HepG2 (cell line): ENCODE data around the gene WIF1. TPM values are rescaled to one million over a fixed set of nuclear protein-coding genes. Genes with fewer than 3 reads are reported as not detected.

Experiments used
- BHLHE40 ChIP-seq: IDR thresholded peaks from 2 replicates; pipeline ENCODE4 v1.6.1; 2011; ENCODE audit warnings: low read length, improper control_type of control experiment
- CREB1 ChIP-seq, 2 experiments: fragments of 450-650 bp in 1 of 2; IDR thresholded peaks; 2 replicates each; pipeline ENCODE4 v1.6.1; 2016 to 2017; ENCODE audit warnings: control low read depth in 1 of 2, mild to moderate bottlenecking in 1 of 2, missing compliant biosample characterization in 1 of 2, missing genetic modification characterization in 1 of 2
- EHMT2 ChIP-seq: fragments of 200-600 bp; sonication (generic); IDR thresholded peaks from 2 replicates; pipeline ENCODE4 v1.7.0; 2017; ENCODE audit warnings: antibody characterized with exemption, low read depth, low read length, borderline replicate concordance
- ELF3 ChIP-seq: IDR thresholded peaks from 2 replicates; pipeline ENCODE4 v1.6.1; 2016; ENCODE audit warnings: missing genetic modification reagents, missing compliant biosample characterization
- FOXA3 ChIP-seq: IDR thresholded peaks from 2 replicates; pipeline ENCODE4 v1.6.1; 2016; ENCODE audit warnings: missing genetic modification reagents, missing compliant biosample characterization
- GATA4 ChIP-seq: sonication (generic); IDR thresholded peaks from 2 replicates; pipeline ENCODE4 v1.6.1; 2016; ENCODE audit warnings: antibody characterized with exemption, low read depth, borderline replicate concordance
- GATAD1 ChIP-seq: IDR thresholded peaks from 2 replicates; pipeline ENCODE4 v1.6.1; 2016; ENCODE audit warnings: missing genetic modification reagents, missing compliant biosample characterization
- MEIS2 ChIP-seq: sonication (generic); formaldehyde crosslinking; IDR thresholded peaks from 2 replicates; pipeline ENCODE4 v1.9.0; 2021; ENCODE audit warnings: mild to moderate bottlenecking, missing genetic modification reagents
- ONECUT2 ChIP-seq: sonication (generic); formaldehyde crosslinking; IDR thresholded peaks from 2 replicates; pipeline ENCODE4 v1.4.0; 2020; ENCODE audit warnings: missing genetic modification reagents
- RARA ChIP-seq: IDR thresholded peaks from 2 replicates; pipeline ENCODE4 v1.6.1; 2016; ENCODE audit warnings: missing genetic modification reagents, missing compliant biosample characterization
- SP4 ChIP-seq: sonication (generic); formaldehyde crosslinking; IDR thresholded peaks from 2 replicates; pipeline ENCODE4 v1.8.1; 2023; ENCODE audit warnings: mild to moderate bottlenecking, missing genetic modification reagents
- ZFP36L1 ChIP-seq: sonication (generic); formaldehyde crosslinking; IDR thresholded peaks from 2 replicates; pipeline ENCODE4 v1.8.0; 2022; ENCODE audit warnings: mild to moderate bottlenecking, missing genetic modification reagents, moderate library complexity
- ZKSCAN1 ChIP-seq: fragments of 150-350 bp; IDR thresholded peaks from 2 replicates; pipeline ENCODE4 v1.6.1; 2014; ENCODE audit warnings: low read length
- ZNF331 ChIP-seq: sonication (generic); formaldehyde crosslinking; IDR thresholded peaks from 2 replicates; pipeline ENCODE4 v1.4.0; 2020; ENCODE audit warnings: missing genetic modification reagents
- polyA plus RNA-seq, 8 experiments: library from polyadenylated mRNA; depleted of rRNA in 3 of 8; stranded (reverse) in 7 of 8; unstranded in 1 of 8; fragments of >200 nt; fragmentation: Illumina TruSeq in 4 of 8; extraction: Trizol in 4 of 8; gene quantifications; 2 replicates each; pipeline versions ENCODE4 v1.2.1 to v1.2.3, GENCODE V29; 2011 to 2016; ENCODE audit warnings: low read depth in 4 of 8, missing spikeins in 1 of 8, mixed read lengths in 1 of 8; ENCODE audit not compliant: insufficient read depth in 1 of 8
- total RNA-seq, 5 experiments: library from RNA; depleted of rRNA; stranded (reverse); fragments of >200 nt; fragmentation: Illumina TruSeq; extraction: Trizol; gene quantifications; 2 replicates each; pipeline ENCODE4 v1.2.3, GENCODE V29; 2016; ENCODE audit warnings: low read depth in 1 of 5
- TF ChIP-seq, protein P1 (sequence below): sonication (generic); formaldehyde crosslinking; IDR thresholded peaks from 2 replicates; pipeline ENCODE4 v1.5.0; 2020; ENCODE audit warnings: missing genetic modification reagents
- TF ChIP-seq, protein P2 (sequence below): sonication (generic); formaldehyde crosslinking; conservative IDR thresholded peaks from 2 replicates; pipeline ENCODE4 v1.4.0; 2020; ENCODE audit warnings: mild to moderate bottlenecking, missing genetic modification reagents, moderate library complexity
- TF ChIP-seq, protein P3 (sequence below): conservative IDR thresholded peaks from 2 replicates; pipeline ENCODE4 v1.6.1; 2018; ENCODE audit warnings: missing genetic modification reagents
- TF ChIP-seq, protein P4 (sequence below): sonication (generic); formaldehyde crosslinking; IDR thresholded peaks from 2 replicates; pipeline ENCODE4 v1.9.0; 2022; ENCODE audit warnings: low read depth, missing genetic modification reagents
- TF ChIP-seq, protein P5 (sequence below): sonication (generic); formaldehyde crosslinking; IDR thresholded peaks from 2 replicates; pipeline ENCODE4 v1.4.0; 2020; ENCODE audit warnings: missing genetic modification reagents

Gene WIF1
- total and polyA plus RNA-seq, 2 of the 13 experiments (the other 11 are each of a cell fraction or from before 2014, with no cell fraction given), result not detected

DNA sequence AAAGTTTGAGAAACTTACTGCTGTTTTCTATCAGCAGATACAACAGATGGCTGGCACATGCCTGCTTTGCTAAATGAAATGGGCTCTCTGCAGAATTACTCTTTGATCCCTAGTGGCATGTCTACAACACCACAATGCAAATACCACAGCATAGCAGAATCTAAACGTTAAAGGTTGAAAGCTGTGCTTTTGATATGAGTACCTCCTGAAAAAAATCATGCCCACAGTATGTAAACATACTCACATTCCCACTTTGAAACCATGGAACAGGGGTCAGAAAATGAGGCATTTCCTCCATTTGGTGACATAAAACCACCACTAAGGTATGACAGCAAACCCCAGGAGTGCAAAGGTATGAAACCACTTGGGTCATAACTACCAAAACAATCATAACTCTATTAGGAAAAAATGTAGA, 7.5 kb downstream of the WIF1 start (continued):
- TF ChIP-seq, protein P1, sequence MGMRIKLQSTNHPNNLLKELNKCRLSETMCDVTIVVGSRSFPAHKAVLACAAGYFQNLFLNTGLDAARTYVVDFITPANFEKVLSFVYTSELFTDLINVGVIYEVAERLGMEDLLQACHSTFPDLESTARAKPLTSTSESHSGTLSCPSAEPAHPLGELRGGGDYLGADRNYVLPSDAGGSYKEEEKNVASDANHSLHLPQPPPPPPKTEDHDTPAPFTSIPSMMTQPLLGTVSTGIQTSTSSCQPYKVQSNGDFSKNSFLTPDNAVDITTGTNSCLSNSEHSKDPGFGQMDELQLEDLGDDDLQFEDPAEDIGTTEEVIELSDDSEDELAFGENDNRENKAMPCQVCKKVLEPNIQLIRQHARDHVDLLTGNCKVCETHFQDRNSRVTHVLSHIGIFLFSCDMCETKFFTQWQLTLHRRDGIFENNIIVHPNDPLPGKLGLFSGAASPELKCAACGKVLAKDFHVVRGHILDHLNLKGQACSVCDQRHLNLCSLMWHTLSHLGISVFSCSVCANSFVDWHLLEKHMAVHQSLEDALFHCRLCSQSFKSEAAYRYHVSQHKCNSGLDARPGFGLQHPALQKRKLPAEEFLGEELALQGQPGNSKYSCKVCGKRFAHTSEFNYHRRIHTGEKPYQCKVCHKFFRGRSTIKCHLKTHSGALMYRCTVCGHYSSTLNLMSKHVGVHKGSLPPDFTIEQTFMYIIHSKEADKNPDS (CRISPR knock-in tag), result peak; percentile 30; the same call in 1 of the 2 replicates
- TF ChIP-seq ZFP36L1 (CRISPR knock-in tag) (no peak), SP4 (CRISPR knock-in tag) (no peak), GATAD1 (CRISPR knock-in tag) (no peak), BHLHE40 (peak; percentile 45; the same call in 1 of the 2 replicates), ZKSCAN1 (no peak), CREB1 (IDR thresholded peaks at IDR 0.05) (peak; percentile 55; the same call in 1 of the 2 replicates), CREB1 (CRISPR knock-in tag; IDR thresholded peaks at IDR 0.05) (no peak; the same call in 1 of the 2 replicates), RARA (peak; percentile 32; the same call in 1 of the 2 replicates), GATA4 (no peak), MEIS2 (no peak), EHMT2 (peak; percentile 30; the same call in 1 of the 2 replicates), ZNF331 (0 out of 2 replicates have a peak, but pooled peaks have one; percentile 20), ONECUT2 (no peak), ELF3 (CRISPR knock-in tag) (peak; percentile 74), FOXA3 (CRISPR knock-in tag) (peak; percentile 62)
- TF ChIP-seq, protein P2, sequence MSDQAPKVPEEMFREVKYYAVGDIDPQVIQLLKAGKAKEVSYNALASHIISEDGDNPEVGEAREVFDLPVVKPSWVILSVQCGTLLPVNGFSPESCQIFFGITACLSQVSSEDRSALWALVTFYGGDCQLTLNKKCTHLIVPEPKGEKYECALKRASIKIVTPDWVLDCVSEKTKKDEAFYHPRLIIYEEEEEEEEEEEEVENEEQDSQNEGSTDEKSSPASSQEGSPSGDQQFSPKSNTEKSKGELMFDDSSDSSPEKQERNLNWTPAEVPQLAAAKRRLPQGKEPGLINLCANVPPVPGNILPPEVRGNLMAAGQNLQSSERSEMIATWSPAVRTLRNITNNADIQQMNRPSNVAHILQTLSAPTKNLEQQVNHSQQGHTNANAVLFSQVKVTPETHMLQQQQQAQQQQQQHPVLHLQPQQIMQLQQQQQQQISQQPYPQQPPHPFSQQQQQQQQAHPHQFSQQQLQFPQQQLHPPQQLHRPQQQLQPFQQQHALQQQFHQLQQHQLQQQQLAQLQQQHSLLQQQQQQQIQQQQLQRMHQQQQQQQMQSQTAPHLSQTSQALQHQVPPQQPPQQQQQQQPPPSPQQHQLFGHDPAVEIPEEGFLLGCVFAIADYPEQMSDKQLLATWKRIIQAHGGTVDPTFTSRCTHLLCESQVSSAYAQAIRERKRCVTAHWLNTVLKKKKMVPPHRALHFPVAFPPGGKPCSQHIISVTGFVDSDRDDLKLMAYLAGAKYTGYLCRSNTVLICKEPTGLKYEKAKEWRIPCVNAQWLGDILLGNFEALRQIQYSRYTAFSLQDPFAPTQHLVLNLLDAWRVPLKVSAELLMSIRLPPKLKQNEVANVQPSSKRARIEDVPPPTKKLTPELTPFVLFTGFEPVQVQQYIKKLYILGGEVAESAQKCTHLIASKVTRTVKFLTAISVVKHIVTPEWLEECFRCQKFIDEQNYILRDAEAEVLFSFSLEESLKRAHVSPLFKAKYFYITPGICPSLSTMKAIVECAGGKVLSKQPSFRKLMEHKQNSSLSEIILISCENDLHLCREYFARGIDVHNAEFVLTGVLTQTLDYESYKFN (CRISPR knock-in tag), result peak; percentile 50; the same call in 1 of the 2 replicates
- TF ChIP-seq, protein P3, sequence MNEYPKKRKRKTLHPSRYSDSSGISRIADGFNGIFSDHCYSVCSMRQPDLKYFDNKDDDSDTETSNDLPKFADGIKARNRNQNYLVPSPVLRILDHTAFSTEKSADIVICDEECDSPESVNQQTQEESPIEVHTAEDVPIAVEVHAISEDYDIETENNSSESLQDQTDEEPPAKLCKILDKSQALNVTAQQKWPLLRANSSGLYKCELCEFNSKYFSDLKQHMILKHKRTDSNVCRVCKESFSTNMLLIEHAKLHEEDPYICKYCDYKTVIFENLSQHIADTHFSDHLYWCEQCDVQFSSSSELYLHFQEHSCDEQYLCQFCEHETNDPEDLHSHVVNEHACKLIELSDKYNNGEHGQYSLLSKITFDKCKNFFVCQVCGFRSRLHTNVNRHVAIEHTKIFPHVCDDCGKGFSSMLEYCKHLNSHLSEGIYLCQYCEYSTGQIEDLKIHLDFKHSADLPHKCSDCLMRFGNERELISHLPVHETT (CRISPR knock-in tag), result no peak
- TF ChIP-seq, protein P4, sequence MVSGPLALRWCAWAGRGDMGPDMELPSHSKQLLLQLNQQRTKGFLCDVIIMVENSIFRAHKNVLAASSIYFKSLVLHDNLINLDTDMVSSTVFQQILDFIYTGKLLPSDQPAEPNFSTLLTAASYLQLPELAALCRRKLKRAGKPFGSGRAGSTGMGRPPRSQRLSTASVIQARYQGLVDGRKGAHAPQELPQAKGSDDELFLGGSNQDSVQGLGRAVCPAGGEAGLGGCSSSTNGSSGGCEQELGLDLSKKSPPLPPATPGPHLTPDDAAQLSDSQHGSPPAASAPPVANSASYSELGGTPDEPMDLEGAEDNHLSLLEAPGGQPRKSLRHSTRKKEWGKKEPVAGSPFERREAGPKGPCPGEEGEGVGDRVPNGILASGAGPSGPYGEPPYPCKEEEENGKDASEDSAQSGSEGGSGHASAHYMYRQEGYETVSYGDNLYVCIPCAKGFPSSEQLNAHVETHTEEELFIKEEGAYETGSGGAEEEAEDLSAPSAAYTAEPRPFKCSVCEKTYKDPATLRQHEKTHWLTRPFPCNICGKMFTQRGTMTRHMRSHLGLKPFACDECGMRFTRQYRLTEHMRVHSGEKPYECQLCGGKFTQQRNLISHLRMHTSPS, result peak; percentile 81; the same call in 1 of the 2 replicates
- TF ChIP-seq, protein P5, sequence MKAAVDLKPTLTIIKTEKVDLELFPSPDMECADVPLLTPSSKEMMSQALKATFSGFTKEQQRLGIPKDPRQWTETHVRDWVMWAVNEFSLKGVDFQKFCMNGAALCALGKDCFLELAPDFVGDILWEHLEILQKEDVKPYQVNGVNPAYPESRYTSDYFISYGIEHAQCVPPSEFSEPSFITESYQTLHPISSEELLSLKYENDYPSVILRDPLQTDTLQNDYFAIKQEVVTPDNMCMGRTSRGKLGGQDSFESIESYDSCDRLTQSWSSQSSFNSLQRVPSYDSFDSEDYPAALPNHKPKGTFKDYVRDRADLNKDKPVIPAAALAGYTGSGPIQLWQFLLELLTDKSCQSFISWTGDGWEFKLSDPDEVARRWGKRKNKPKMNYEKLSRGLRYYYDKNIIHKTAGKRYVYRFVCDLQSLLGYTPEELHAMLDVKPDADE, result no peak
